Measurements from ENCODE around the gene WNK1.

Gene WNK1

DNA sequence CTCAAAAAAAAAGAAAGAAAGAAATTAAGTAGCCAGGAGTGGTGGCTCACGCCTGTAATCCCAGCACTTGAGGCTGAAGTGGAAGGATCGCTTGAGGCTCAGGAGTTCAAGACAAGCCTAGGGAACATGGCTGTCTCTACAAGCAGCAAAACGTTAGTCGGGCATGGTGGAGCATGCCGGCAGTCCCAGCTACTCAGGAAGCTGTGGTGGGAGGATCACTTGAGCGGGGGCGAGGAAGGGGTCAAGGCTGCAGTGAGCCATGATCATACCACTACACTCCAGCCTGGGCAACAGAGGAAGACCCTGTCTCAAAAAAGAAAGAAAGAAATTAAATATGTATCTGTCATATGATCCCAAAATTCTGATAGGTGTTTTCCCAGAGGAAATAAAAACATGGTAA, 191.8 kb downstream of the WNK1 start:
- Histone ChIP-seq H3K4me3 (ENCODE audit: low read depth, low read length) (no peak overlapping the region), H3K9me3 (no peaks in the 10 kb centered on the region), H3K4me1 (peaks cover 2% of the 10 kb centered on the region; the same call in 1 of the 2 replicates), H3K36me3 (no peaks in the 10 kb centered on the region; the same call in 1 of the 2 replicates), H3K27me3 (no peaks in the 10 kb centered on the region)
- TF ChIP-seq, protein P1, sequence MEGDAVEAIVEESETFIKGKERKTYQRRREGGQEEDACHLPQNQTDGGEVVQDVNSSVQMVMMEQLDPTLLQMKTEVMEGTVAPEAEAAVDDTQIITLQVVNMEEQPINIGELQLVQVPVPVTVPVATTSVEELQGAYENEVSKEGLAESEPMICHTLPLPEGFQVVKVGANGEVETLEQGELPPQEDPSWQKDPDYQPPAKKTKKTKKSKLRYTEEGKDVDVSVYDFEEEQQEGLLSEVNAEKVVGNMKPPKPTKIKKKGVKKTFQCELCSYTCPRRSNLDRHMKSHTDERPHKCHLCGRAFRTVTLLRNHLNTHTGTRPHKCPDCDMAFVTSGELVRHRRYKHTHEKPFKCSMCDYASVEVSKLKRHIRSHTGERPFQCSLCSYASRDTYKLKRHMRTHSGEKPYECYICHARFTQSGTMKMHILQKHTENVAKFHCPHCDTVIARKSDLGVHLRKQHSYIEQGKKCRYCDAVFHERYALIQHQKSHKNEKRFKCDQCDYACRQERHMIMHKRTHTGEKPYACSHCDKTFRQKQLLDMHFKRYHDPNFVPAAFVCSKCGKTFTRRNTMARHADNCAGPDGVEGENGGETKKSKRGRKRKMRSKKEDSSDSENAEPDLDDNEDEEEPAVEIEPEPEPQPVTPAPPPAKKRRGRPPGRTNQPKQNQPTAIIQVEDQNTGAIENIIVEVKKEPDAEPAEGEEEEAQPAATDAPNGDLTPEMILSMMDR (IDR thresholded peaks at IDR 0.05; ENCODE audit: low read depth, low read length): no peak
- DNase-seq: no peak

GRCh38 chr12:946212-946611, 193.8 kb downstream of the WNK1 start:
- no peak for DNase-seq
- Histone ChIP-seq H3K4me3 (ENCODE audit: low read depth, low read length) (no peak overlapping the region), H3K27me3 (no peaks in the 10 kb centered on the region), H3K36me3 (no peaks in the 10 kb centered on the region), H3K9me3 (no peaks in the 10 kb centered on the region), H3K4me1 (peaks cover 2% of the 10 kb centered on the region; the same call in 1 of the 2 replicates)
- TF ChIP-seq, protein P1 (IDR thresholded peaks at IDR 0.05; ENCODE audit: low read depth, low read length): no peak

DNA sequence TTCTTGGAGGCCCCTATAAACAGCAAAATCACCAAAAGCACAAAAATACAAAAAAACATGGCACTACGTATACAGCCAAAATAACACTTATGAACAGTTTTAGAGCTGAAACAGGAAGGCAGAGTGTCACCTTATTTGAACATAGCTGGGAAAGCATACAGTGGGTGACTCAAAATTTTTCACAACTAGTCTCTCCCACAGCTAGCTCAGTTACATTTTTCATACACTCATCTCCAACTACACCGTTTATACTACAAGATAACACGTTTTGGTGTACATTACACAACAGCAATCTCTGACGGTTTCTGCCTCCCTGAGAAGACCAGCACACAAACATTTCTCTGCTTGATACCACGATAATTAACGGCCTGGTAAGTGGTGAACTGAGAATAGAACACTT, 194.3 kb downstream of the WNK1 start:
- no peaks in the 10 kb centered on the region for H3K36me3 ChIP-seq
- no peaks in the 10 kb centered on the region for H3K27me3 ChIP-seq
- TF ChIP-seq, protein P1 (IDR thresholded peaks at IDR 0.05; ENCODE audit: low read depth, low read length): no peak
- H3K4me1 ChIP-seq: peaks cover 2% of the 10 kb centered on the region; the same call in 1 of the 2 replicates
- H3K4me3 ChIP-seq (ENCODE audit: low read depth, low read length): no peak overlapping the region
- DNase-seq: no peak
- H3K9me3 ChIP-seq: no peaks in the 10 kb centered on the region

DNA sequence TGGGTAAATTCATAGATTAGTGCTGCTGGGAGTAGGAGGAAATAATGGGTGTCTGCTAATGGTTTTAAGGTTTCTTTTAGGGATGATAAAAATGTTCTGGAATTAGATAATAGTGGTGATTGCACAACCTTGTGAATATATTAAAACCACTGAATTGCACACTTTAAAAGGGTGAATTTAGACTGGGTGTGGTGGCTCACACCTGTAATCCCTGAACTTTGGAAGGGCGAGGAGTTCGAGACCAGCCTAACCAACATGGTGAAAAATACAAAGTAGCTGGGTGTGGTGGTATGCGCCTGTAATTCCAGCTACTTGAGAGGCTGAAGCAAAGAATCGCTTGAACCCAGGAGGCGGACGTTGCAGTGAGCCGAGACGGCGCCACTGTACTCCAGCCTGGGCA, 195.9 kb downstream of the WNK1 start:
- H3K4me3 ChIP-seq (ENCODE audit: low read depth, low read length): peak overlapping the region; percentile 92
- H3K9me3 ChIP-seq: no peaks in the 10 kb centered on the region
- no peak for DNase-seq
- H3K4me1 ChIP-seq: peaks cover 2% of the 10 kb centered on the region; the same call in 1 of the 2 replicates
- TF ChIP-seq, protein P1 (IDR thresholded peaks at IDR 0.05; ENCODE audit: low read depth, low read length): no peak
- no peaks in the 10 kb centered on the region for H3K36me3 ChIP-seq
- no peaks in the 10 kb centered on the region for H3K27me3 ChIP-seq

DNA sequence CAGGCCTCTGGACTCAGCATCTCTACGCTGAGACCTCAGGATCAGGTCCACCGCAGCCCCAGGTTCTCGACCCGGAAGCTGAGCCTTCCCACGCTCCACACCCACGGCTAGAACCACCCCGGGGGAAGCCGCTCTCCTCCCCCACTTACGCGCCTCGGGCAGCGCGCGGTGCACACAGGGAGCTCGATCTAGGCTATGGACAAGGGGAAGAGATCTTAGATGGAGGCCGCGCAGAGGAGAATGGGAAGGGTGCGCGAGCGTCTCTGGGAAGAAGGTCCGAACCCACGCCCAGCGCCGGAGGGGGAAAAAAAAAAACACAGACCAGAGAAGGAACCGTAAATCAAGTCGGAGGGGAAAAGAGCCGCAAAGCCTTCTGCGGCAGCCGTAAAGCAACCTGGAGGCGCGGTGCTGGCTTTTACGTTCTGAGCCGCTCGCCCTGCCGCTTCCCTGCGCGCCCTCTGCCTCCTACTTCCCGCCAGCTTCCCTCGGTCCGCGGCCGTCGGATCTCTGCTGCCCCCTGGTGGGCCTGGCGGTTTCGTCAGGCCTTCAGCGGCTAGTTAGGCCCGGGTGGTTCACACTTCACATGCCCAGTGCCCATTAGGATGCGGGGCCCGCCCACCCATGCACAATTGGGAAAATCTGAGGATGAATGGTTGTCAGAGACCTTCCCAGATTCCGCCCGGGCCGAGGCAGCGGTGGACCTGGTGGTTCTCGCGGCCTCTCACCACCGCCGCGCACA, 197.2 kb downstream of the WNK1 start, which contains the start of gene RAD52:
RAD52 (minus strand) TSS at position 242 of the 739 bp plus-strand sequence. CDS start 16,636 bp downstream, outside the sequence.
- H3K4me1 ChIP-seq: peaks cover 2% of the 10 kb centered on the region; the same call in 1 of the 2 replicates
- DNase-seq: peak; percentile 98
- H3K9me3 ChIP-seq: no peaks in the 10 kb centered on the region
- peak within 1 kb of the TSS; percentile 92 for H3K4me3 ChIP-seq (ENCODE audit: low read depth, low read length)
- H3K27me3 ChIP-seq: no peaks in the 10 kb centered on the region
- TF ChIP-seq, protein P1 (IDR thresholded peaks at IDR 0.05; ENCODE audit: low read depth, low read length): peak; percentile 87
- H3K36me3 ChIP-seq: no peaks in the 10 kb centered on the region

GRCh38 chr12:951176-951575, 198.8 kb downstream of the WNK1 start:
- H3K36me3 ChIP-seq: no peaks in the 10 kb centered on the region
- TF ChIP-seq, protein P1 (IDR thresholded peaks at IDR 0.05; ENCODE audit: low read depth, low read length): no peak
- no peaks in the 10 kb centered on the region for H3K9me3 ChIP-seq
- no peak overlapping the region for H3K4me3 ChIP-seq (ENCODE audit: low read depth, low read length)
- DNase-seq: no peak
- peaks cover 2% of the 10 kb centered on the region; the same call in 1 of the 2 replicates for H3K4me1 ChIP-seq
- no peaks in the 10 kb centered on the region for H3K27me3 ChIP-seq
